GM23248 (cell line): ENCODE results near the gene TNNI3K. TPM values are rescaled to one million over a fixed set of nuclear protein-coding genes. Genes with fewer than 3 reads are reported as not detected.

ENCODE experiments used
- DNase-seq: peaks from one replicate; pipeline ENCODE4 v3.0.0-alpha.2; 2015
- H2AFZ ChIP-seq: fragments of 200-600 bp; sonication (generic); 2 replicates; pipeline ENCODE4 v1.6.1; 2016; ENCODE audit warnings: antibody characterized with exemption
- H3F3A ChIP-seq: fragments of 200-600 bp; sonication (generic); 2 replicates; pipeline ENCODE4 v1.6.1; 2016; ENCODE audit warnings: mild to moderate bottlenecking, antibody characterized with exemption, mixed run types; ENCODE audit not compliant: insufficient read depth
- H3K27ac ChIP-seq: fragments of 200-600 bp; sonication (generic); 2 replicates; pipeline ENCODE4 v1.5.1; 2016; ENCODE audit warnings: mild to moderate bottlenecking
- H3K27me3 ChIP-seq: fragments of 200-600 bp; sonication (generic); replicated peaks from 2 replicates; pipeline ENCODE4 v1.6.1; 2016; ENCODE audit warnings: mild to moderate bottlenecking; ENCODE audit not compliant: insufficient read depth
- H3K36me3 ChIP-seq: fragments of 200-600 bp; sonication (generic); 2 replicates; pipeline ENCODE4 v1.6.1; 2016; ENCODE audit warnings: low read depth, mild to moderate bottlenecking
- H3K4me1 ChIP-seq: fragments of 200-600 bp; sonication (generic); 2 replicates; pipeline ENCODE4 v1.6.1; 2016; ENCODE audit warnings: mild to moderate bottlenecking; ENCODE audit not compliant: insufficient read depth
- H3K4me2 ChIP-seq: fragments of 200-600 bp; sonication (generic); one replicate; pipeline ENCODE4 v1.6.1; 2016; ENCODE audit warnings: mild to moderate bottlenecking; ENCODE audit not compliant: unreplicated experiment
- H3K4me3 ChIP-seq: fragments of 200-600 bp; sonication (generic); 2 replicates; pipeline ENCODE4 v1.5.1; 2016; ENCODE audit warnings: mild to moderate bottlenecking
- H3K79me2 ChIP-seq: fragments of 200-600 bp; sonication (generic); 2 replicates; pipeline ENCODE4 v1.6.1; 2016; ENCODE audit warnings: mild to moderate bottlenecking; ENCODE audit not compliant: insufficient read depth
- H3K9ac ChIP-seq: fragments of 200-600 bp; sonication (generic); 2 replicates; pipeline ENCODE4 v1.6.1; 2016; ENCODE audit warnings: mild to moderate bottlenecking
- H3K9me2 ChIP-seq: fragments of 200-600 bp; sonication (generic); 2 replicates; pipeline ENCODE4 v1.6.1; 2016; ENCODE audit warnings: mixed run types, mild to moderate bottlenecking, moderate library complexity; ENCODE audit not compliant: insufficient read depth
- H3K9me3 ChIP-seq: fragments of 200-600 bp; sonication (generic); one replicate; pipeline ENCODE4 v1.6.1; 2017; ENCODE audit warnings: low read depth
- H4K20me1 ChIP-seq: fragments of 200-600 bp; sonication (generic); 2 replicates; pipeline ENCODE4 v1.6.0; 2016; ENCODE audit not compliant: insufficient read depth
- EZH2 ChIP-seq: fragments of 200-600 bp; sonication (generic); IDR thresholded peaks from 2 replicates; pipeline ENCODE4 v1.6.1; 2018; ENCODE audit warnings: antibody characterized with exemption, mild to moderate bottlenecking; ENCODE audit not compliant: insufficient read depth, poor library complexity, severe bottlenecking
- EZH2phosphoT487 ChIP-seq: fragments of 200-600 bp; sonication (generic); IDR thresholded peaks from 2 replicates; pipeline ENCODE4 v1.6.1; 2018; ENCODE audit warnings: antibody characterized with exemption, moderate library complexity, mild to moderate bottlenecking, low read depth; ENCODE audit not compliant: insufficient read depth
- WGBS, 2 experiments: methylation state at CpG; one replicate each; pipeline ENCODE4 v1.1.6; 2015 to 2017; ENCODE audit warnings: low lambda C conversion rate in 2 of 2, low coverage in 1 of 2; ENCODE audit errors: missing lambda C conversion rate in 2 of 2; 5-methylcytosine and 5-hydroxymethylcytosine counted together
- in situ Hi-C: fragments of 300-500 bp; cut with MboI; formaldehyde crosslinking; loops from 2 replicates; pipeline ENCODE4 v1.15.0; 2020
- polyA plus RNA-seq: library from polyadenylated mRNA; unstranded; fragments of >200 nt; fragmentation: Nextera tagmentation; extraction: Ambion mirVana; gene quantifications from 2 replicates; pipeline ENCODE4 v1.2.1, GENCODE V29; 2016
- total RNA-seq: library from RNA; depleted of rRNA; stranded (reverse); fragments of >200 nt; shearing (Covaris generic); gene quantifications from 2 replicates; pipeline ENCODE4 v1.2.3, GENCODE V29; 2014

Gene TNNI3K
- total and polyA plus RNA-seq, 2 experiments from 2014 or later, result not detected

GRCh38 chr1:74395571-74395970 lies 160.4 kb downstream of the TNNI3K start:
- no peak for TF ChIP-seq EZH2phosphoT487
- no peak for TF ChIP-seq EZH2
- Histone ChIP-seq H4K20me1 (no peaks in the 10 kb centered on the region), H3K27me3 (no peaks in the 10 kb centered on the region), H3F3A (no peaks in the 10 kb centered on the region), H3K9ac (no peak overlapping the region), H3K79me2 (no peaks in the 10 kb centered on the region), H3K9me2 (no peaks in the 10 kb centered on the region), H3K4me3 (no peak overlapping the region), H3K9me3 (no peaks in the 10 kb centered on the region), H3K36me3 (no peaks in the 10 kb centered on the region), H3K4me1 (no peaks in the 10 kb centered on the region), H2AFZ (no peak overlapping the region), H3K27ac (no peak overlapping the region), H3K4me2 (no peak overlapping the region)
- WGBS, 2 experiments, result 19 to 22% methylated on average over 4 of the region's 4 CpGs
- in situ Hi-C loops, result no loop called here
- DNase-seq, result peak; percentile 7

- DNase-seq, result no peak
- Histone ChIP-seq H3K36me3 (no peaks in the 10 kb centered on the region), H3K4me1 (no peaks in the 10 kb centered on the region), H3K27me3 (no peaks in the 10 kb centered on the region), H3K9me2 (no peaks in the 10 kb centered on the region), H3K79me2 (no peaks in the 10 kb centered on the region), H2AFZ (no peak overlapping the region), H4K20me1 (no peaks in the 10 kb centered on the region), H3K4me3 (no peak overlapping the region), H3F3A (no peaks in the 10 kb centered on the region), H3K9ac (no peak overlapping the region), H3K4me2 (no peak overlapping the region), H3K9me3 (no peaks in the 10 kb centered on the region), H3K27ac (no peak overlapping the region)
- TF ChIP-seq EZH2, result no peak
- no peak for TF ChIP-seq EZH2phosphoT487
- in situ Hi-C loops, result no loop called here
- 36 to 38% methylated on average over 3 of the region's 3 CpGs for WGBS, 2 experiments
These were observed 161.3 kb downstream of the TNNI3K start for GRCh38 chr1:74396462-74396861.

DNA sequence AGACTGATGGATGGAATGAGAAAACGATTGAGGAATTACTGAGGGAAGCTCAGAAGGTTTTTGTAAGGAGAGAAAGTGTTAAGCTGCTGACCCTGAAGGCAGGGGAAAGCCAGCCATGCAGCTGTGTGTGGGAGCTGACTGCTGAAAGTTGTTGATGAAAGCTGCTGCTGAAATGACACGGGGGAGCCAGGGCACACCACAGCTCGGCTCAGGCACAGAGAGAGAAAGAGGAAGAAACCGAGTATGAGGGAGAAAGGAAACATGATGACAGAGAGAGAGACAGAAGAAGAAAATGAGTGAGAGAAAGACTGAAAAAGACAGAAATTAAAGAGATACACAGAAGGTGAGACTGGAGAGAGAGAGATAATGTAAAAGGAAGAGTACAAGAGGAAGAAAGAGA lies 161.7 kb downstream of the TNNI3K start:
- H3K9ac ChIP-seq, result no peak overlapping the region
- in situ Hi-C loops, result no loop called here
- DNase-seq, result no peak
- TF ChIP-seq EZH2, result no peak
- no peak for TF ChIP-seq EZH2phosphoT487
- 0 to 3% methylated on average over 3 to 4 of the region's 4 CpGs for WGBS, 2 experiments
- no peaks in the 10 kb centered on the region for H3K4me1 ChIP-seq
- H3K4me3 ChIP-seq, result no peak overlapping the region
- H3K79me2 ChIP-seq, result no peaks in the 10 kb centered on the region
- H3K4me2 ChIP-seq, result no peak overlapping the region
- no peaks in the 10 kb centered on the region for H3K36me3 ChIP-seq
- H3K9me2 ChIP-seq, result no peaks in the 10 kb centered on the region
- H2AFZ ChIP-seq, result no peak overlapping the region
- no peaks in the 10 kb centered on the region for H3K27me3 ChIP-seq
- no peaks in the 10 kb centered on the region for H3K9me3 ChIP-seq
- no peaks in the 10 kb centered on the region for H3F3A ChIP-seq
- H4K20me1 ChIP-seq, result no peaks in the 10 kb centered on the region
- H3K27ac ChIP-seq, result no peak overlapping the region

- no peak overlapping the region for H2AFZ ChIP-seq
- TF ChIP-seq EZH2phosphoT487 (no peak), EZH2 (no peak)
- no peak overlapping the region for H3K9ac ChIP-seq
- H3K27me3 ChIP-seq, result no peaks in the 10 kb centered on the region
- H3K36me3 ChIP-seq, result no peaks in the 10 kb centered on the region
- in situ Hi-C loops, result no loop called here
- no peaks in the 10 kb centered on the region for H3K9me2 ChIP-seq
- no peak overlapping the region for H3K4me2 ChIP-seq
- DNase-seq, result no peak
- no peaks in the 10 kb centered on the region for H3K4me1 ChIP-seq
- no peaks in the 10 kb centered on the region for H3F3A ChIP-seq
- 68% methylated on average over 5 of the region's 5 CpGs for WGBS, 2 experiments
- no peaks in the 10 kb centered on the region for H3K9me3 ChIP-seq
- H3K27ac ChIP-seq, result no peak overlapping the region
- H3K79me2 ChIP-seq, result no peaks in the 10 kb centered on the region
- H3K4me3 ChIP-seq, result no peak overlapping the region
- no peaks in the 10 kb centered on the region for H4K20me1 ChIP-seq
These were observed 164.1 kb downstream of the TNNI3K start for GRCh38 chr1:74399249-74399648.

DNA sequence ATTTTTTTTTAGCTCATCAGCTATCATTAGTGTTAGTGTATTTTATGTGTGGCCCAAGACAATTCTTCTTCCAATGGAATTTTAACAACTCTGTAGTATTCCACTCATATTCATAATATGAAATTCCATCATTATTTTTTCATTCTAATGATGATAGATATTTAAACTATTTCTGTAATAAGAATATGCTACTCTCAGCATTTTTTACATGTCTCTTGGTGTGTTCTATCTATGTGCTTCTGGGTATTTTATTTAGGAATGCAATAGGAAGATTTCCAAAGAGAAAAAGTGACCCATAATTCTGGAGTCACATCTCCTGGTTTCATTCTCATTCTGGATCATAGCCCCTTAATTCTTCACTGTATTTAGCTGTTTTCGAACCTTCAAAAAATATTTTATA lies 167.7 kb downstream of the TNNI3K start:
- H3K9me2 ChIP-seq, result no peaks in the 10 kb centered on the region
- no peaks in the 10 kb centered on the region for H3K27me3 ChIP-seq
- H3K4me1 ChIP-seq, result no peaks in the 10 kb centered on the region
- DNase-seq, result no peak
- no peak overlapping the region for H3K27ac ChIP-seq
- no peaks in the 10 kb centered on the region for H3K9me3 ChIP-seq
- H3K4me3 ChIP-seq, result no peak overlapping the region
- H3F3A ChIP-seq, result no peaks in the 10 kb centered on the region
- H2AFZ ChIP-seq, result no peak overlapping the region
- H3K4me2 ChIP-seq, result no peak overlapping the region
- H3K79me2 ChIP-seq, result no peaks in the 10 kb centered on the region
- no peaks in the 10 kb centered on the region for H3K36me3 ChIP-seq
- in situ Hi-C loops, result no loop called here
- TF ChIP-seq EZH2 (no peak), EZH2phosphoT487 (no peak)
- no peak overlapping the region for H3K9ac ChIP-seq
- no peaks in the 10 kb centered on the region for H4K20me1 ChIP-seq
- WGBS, 2 experiments, result 23 to 40% methylated on average over 1 of the region's 1 CpG
